Keratinocyte (primary cell): Measurements from ENCODE around the gene ADARB2.

Experiments used
- CTCF ChIP-seq, 3 experiments: IDR thresholded peaks in 1 of 3; conservative IDR thresholded peaks in 1 of 3; optimal IDR thresholded peaks in 1 of 3; 2 replicates in 2 of 3; 3 replicates in 1 of 3; pipeline versions ENCODE3 to v1.5.1; 2011; ENCODE audit warnings: low read length in 3 of 3, mild to moderate bottlenecking in 3 of 3, moderate library complexity in 2 of 3, control low read depth in 1 of 3, inconsistent platforms in 1 of 3; ENCODE audit not compliant: insufficient read depth in 2 of 3; ENCODE audit errors: extremely low read depth in 1 of 3
- EZH2 ChIP-seq: IDR thresholded peaks from one replicate; pipeline ENCODE4 v1.6.1; 2012; ENCODE audit warnings: inconsistent platforms, mild to moderate bottlenecking, low read length, moderate library complexity

GRCh38 chr10:1196656-1197055, 540.7 kb downstream of the ADARB2 start:
- TF ChIP-seq CTCF (optimal IDR thresholded peaks at IDR 0.05 in 1 of 3, IDR thresholded peaks at IDR 0.05 in 1 of 3, conservative IDR thresholded peaks at IDR 0.05 in 1 of 3; ENCODE audit: extremely low read depth in 1 of 3, insufficient read depth in 2 of 3, low read length in 3 of 3) (no peak), EZH2 (no peak)
